Panc1 (cell line): ENCODE measurements around the gene MMP10. TPM values are rescaled to one million over a fixed set of nuclear protein-coding genes. Genes with fewer than 3 reads are reported as not detected.

Source experiments
- ATAC-seq: fragments of 200-7000 bp; cut with Tn5 transposase; 2 replicates; pipeline ENCODE4 v1.9.1; 2020; ENCODE audit warnings: mild to moderate bottlenecking, moderate library complexity
- BruUV-seq: library from RNA; stranded (reverse); fragments of 400-500 nt; replicated peaks from 2 replicates; lab custom pipeline; 2021; lab: Mats Ljungman, UMichigan
- CTCF ChIA-PET: fragments of 300-600 bp; sonication (Branson Sonifier 250); formaldehyde crosslinking; loops from one replicate; lab custom pipeline; 2022; ENCODE audit warnings: antibody characterized with exemption; lab: Charles Lee
- POLR2A ChIA-PET: fragments of 300-600 bp; sonication (Branson Sonifier 250); formaldehyde crosslinking; loops from one replicate; lab custom pipeline; 2022; ENCODE audit warnings: antibody characterized with exemption; lab: Charles Lee
- DNase-seq: peaks from one replicate; pipeline ENCODE4 v3.0.0-alpha.2; 2010; ENCODE audit warnings: low read depth, low spot score
- H3K27ac ChIP-seq: 2 replicates; pipeline ENCODE4 v1.5.1; 2011; ENCODE audit warnings: mild to moderate bottlenecking, low read length, inconsistent platforms
- H3K27me3 ChIP-seq: fragments of 200-500 bp; sonication (Bioruptor generic); 2 replicates; pipeline ENCODE4 v1.6.0; 2014; ENCODE audit warnings: low read length, inconsistent platforms; ENCODE audit not compliant: control insufficient read depth, insufficient read depth
- H3K36me3 ChIP-seq: fragments of 200-500 bp; sonication (Bioruptor generic); 2 replicates; pipeline ENCODE4 v1.5.1; 2014; ENCODE audit warnings: inconsistent platforms, mild to moderate bottlenecking, low read length, moderate library complexity; ENCODE audit not compliant: control insufficient read depth, insufficient read depth
- H3K4me1 ChIP-seq: 2 replicates; pipeline ENCODE4 v1.5.1; 2011; ENCODE audit warnings: inconsistent platforms, mild to moderate bottlenecking, low read length, moderate library complexity; ENCODE audit not compliant: control insufficient read depth, insufficient read depth
- H3K4me3 ChIP-seq, 2 experiments: 2 replicates each; pipeline ENCODE4 v1.5.1; 2011 to 2012; ENCODE audit warnings: low read depth in 2 of 2, low read length in 2 of 2, mild to moderate bottlenecking in 2 of 2, inconsistent platforms in 1 of 2, moderate library complexity in 1 of 2
- H3K9me3 ChIP-seq: fragments of 200-500 bp; sonication (Bioruptor generic); 2 replicates; pipeline ENCODE4 v1.5.1; 2014; ENCODE audit warnings: low read depth, mild to moderate bottlenecking, inconsistent platforms, low read length, moderate library complexity; ENCODE audit not compliant: control insufficient read depth, insufficient read depth
- POLR2AphosphoS5 ChIP-seq: IDR thresholded peaks from 2 replicates; pipeline ENCODE4 v1.6.1; 2012; ENCODE audit warnings: mild to moderate bottlenecking, low read depth, low read length, moderate library complexity
- REST ChIP-seq, 2 experiments: IDR thresholded peaks; 2 replicates each; pipeline ENCODE4 v1.6.1; 2011 to 2012; ENCODE audit warnings: low read depth in 2 of 2, control low read depth in 1 of 2, low read length in 1 of 2, mild to moderate bottlenecking in 1 of 2, moderate library complexity in 1 of 2; ENCODE audit not compliant: insufficient read depth in 1 of 2
- SIN3A ChIP-seq: IDR thresholded peaks from 2 replicates; pipeline ENCODE4 v1.6.1; 2012; ENCODE audit warnings: low read depth, mild to moderate bottlenecking, low read length, moderate library complexity, borderline replicate concordance; ENCODE audit not compliant: insufficient read depth
- TCF7L2 ChIP-seq: IDR thresholded peaks from 2 replicates; pipeline ENCODE4 v1.6.1; 2011; ENCODE audit warnings: mild to moderate bottlenecking, low read depth, low read length, inconsistent platforms
- in situ Hi-C: cut with HindIII; loops from 2 replicates; pipeline ENCODE4 v1.10.0; 2016; ENCODE audit warnings: low sequenced_read_pairs, low pct_unique_long_range_greater_than_20kb
- intact Hi-C: fragments of 100-400 bp; cut with micrococcal nuclease; formaldehyde crosslinking; loops from one replicate; pipeline ENCODE4 v1.10.0; 2022; ENCODE audit not compliant: unreplicated experiment
- total RNA-seq: library from RNA; stranded (reverse); gene quantifications from one replicate; pipeline ENCODE4 v1.2.1, GENCODE V29; 2021; ENCODE audit not compliant: unreplicated experiment
- TF ChIP-seq, protein P1 (sequence below): fragments of 450-650 bp; IDR thresholded peaks from 2 replicates; pipeline ENCODE4 v1.5.1; 2017; ENCODE audit warnings: mild to moderate bottlenecking

Gene MMP10
- total RNA-seq, 1 experiment from 2014 or later = not detected

GRCh38 chr11:102802341-102802740 is 21.9 kb upstream of the MMP10 start:
- ATAC-seq = no peak
- H3K9me3 ChIP-seq = no peaks in the 10 kb centered on the region

DNA sequence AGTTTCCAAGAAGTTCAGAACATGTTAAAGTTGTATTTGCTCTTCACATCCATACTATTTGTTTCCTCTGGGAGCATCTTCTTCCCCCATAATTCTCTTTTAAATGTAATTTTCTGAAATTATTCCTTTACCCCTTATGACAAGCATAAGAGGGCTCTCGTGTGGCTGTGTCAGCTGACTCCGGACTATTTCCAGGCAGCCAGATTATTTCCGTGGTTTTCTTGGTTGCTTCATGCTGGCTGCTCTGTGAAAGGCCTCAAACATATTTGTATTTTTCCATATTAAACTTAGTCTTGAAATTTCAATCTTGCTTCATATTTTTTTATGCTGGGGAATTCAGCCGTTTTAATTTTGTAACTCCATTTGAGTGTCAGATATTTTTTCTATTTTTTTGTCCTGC is 20.3 kb upstream of the MMP10 start:
- no peak for DNase-seq
- BruUV-seq = no TSS peak
- Histone ChIP-seq H3K27me3 (peaks cover 10% of the 10 kb centered on the region; the same call in 1 of the 2 replicates), H3K9me3 (no peaks in the 10 kb centered on the region), H3K27ac (no peak overlapping the region), H3K4me3 (no peak overlapping the region), H3K4me1 (no peaks in the 10 kb centered on the region), H3K36me3 (no peaks in the 10 kb centered on the region)
- intact Hi-C loops (no loop called here), in situ Hi-C loops (no loop called here)
- CTCF ChIA-PET = no interaction called here
- ATAC-seq = no peak
- TF ChIP-seq SIN3A (no peak), TCF7L2 (no peak), REST (IDR thresholded peaks at IDR 0.05; ENCODE audit: insufficient read depth in 1 of 2, low read depth in 2 of 2, low read length in 1 of 2) (no peak), POLR2AphosphoS5 (no peak)
- TF ChIP-seq, protein P1, sequence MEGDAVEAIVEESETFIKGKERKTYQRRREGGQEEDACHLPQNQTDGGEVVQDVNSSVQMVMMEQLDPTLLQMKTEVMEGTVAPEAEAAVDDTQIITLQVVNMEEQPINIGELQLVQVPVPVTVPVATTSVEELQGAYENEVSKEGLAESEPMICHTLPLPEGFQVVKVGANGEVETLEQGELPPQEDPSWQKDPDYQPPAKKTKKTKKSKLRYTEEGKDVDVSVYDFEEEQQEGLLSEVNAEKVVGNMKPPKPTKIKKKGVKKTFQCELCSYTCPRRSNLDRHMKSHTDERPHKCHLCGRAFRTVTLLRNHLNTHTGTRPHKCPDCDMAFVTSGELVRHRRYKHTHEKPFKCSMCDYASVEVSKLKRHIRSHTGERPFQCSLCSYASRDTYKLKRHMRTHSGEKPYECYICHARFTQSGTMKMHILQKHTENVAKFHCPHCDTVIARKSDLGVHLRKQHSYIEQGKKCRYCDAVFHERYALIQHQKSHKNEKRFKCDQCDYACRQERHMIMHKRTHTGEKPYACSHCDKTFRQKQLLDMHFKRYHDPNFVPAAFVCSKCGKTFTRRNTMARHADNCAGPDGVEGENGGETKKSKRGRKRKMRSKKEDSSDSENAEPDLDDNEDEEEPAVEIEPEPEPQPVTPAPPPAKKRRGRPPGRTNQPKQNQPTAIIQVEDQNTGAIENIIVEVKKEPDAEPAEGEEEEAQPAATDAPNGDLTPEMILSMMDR = no peak
- POLR2A ChIA-PET = no interaction called here

More at GRCh38 chr11:102802341-102802740, 21.9 kb upstream of the MMP10 start:
- no peak for DNase-seq
- ChIA-PET CTCF (no interaction called here), POLR2A (no interaction called here)
- Histone ChIP-seq H3K36me3 (no peaks in the 10 kb centered on the region), H3K27me3 (peaks cover 7% of the 10 kb centered on the region; the same call in 1 of the 2 replicates), H3K4me1 (peaks cover under 1% of the 10 kb centered on the region; the same call in 1 of the 2 replicates), H3K4me3 (no peak overlapping the region), H3K27ac (no peak overlapping the region)
- in situ Hi-C loops (no loop called here), intact Hi-C loops (no loop called here)
- TF ChIP-seq, protein P1 = no peak
- TF ChIP-seq SIN3A = no peak
- BruUV-seq = no TSS peak
